ENCODE results near the gene KAZN. TPM values are rescaled to one million over a fixed set of nuclear protein-coding genes. Genes with fewer than 3 reads are reported as not detected.
A peak's percentile ranks its signal among the peaks of the same experiment; 100 is the strongest.

Gene KAZN
- total RNA-seq, 1 donor from 2014 or later = 2.8 TPM

DNA sequence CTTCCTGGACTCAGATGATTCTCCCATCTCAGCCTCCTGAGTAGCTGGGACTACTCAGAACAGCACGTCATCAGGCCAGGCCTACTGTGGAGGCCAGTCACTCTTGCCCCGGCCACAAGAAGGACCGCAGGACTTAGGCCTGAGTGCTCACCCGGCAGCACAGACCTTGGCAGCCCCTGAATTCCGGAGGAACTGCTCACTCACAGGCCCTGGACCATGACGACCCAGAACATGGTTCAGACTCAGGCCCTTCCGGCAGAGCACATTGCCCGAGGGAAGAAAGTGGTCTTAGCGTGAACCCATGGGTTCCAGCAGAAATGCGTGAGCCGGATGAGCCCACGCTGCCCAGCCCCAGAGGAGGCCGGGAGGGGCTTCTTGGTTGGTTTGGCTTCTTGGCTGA is 377.8 kb downstream of the KAZN start:
- no peaks in the 10 kb centered on the region for H3K27me3 ChIP-seq (ENCODE audit: control insufficient read depth, insufficient read depth, low read length)
- TF ChIP-seq CTCF (IDR thresholded peaks at IDR 0.05; ENCODE audit: insufficient read depth, low read length, poor library complexity, severe bottlenecking) = no peak
- DNase-seq (ENCODE audit: low read depth) = peak; percentile 68
- H3K36me3 ChIP-seq (ENCODE audit: control insufficient read depth, insufficient read depth, low read length) = no peaks in the 10 kb centered on the region
- no peak overlapping the region for H3K4me3 ChIP-seq (ENCODE audit: low read depth, low read length)

GRCh38 chr1:14977338-14977931 is 378.9 kb downstream of the KAZN start:
- Histone ChIP-seq H3K27me3 (ENCODE audit: control insufficient read depth, insufficient read depth, low read length) (no peaks in the 10 kb centered on the region), H3K36me3 (ENCODE audit: control insufficient read depth, insufficient read depth, low read length) (no peaks in the 10 kb centered on the region), H3K4me3 (ENCODE audit: low read depth, low read length) (no peak overlapping the region)
- peak; percentile 85 for DNase-seq (ENCODE audit: low read depth)
- TF ChIP-seq CTCF (IDR thresholded peaks at IDR 0.05; ENCODE audit: insufficient read depth, low read length, poor library complexity, severe bottlenecking) = no peak

GRCh38 chr1:14980621-14981218 is 382.2 kb downstream of the KAZN start:
- no peak for TF ChIP-seq CTCF (IDR thresholded peaks at IDR 0.05; ENCODE audit: insufficient read depth, low read length, poor library complexity, severe bottlenecking)
- DNase-seq (ENCODE audit: low read depth) = no peak
- Histone ChIP-seq H3K27me3 (ENCODE audit: control insufficient read depth, insufficient read depth, low read length) (no peaks in the 10 kb centered on the region), H3K4me3 (ENCODE audit: low read depth, low read length) (no peak overlapping the region), H3K36me3 (ENCODE audit: control insufficient read depth, insufficient read depth, low read length) (no peaks in the 10 kb centered on the region)

DNA sequence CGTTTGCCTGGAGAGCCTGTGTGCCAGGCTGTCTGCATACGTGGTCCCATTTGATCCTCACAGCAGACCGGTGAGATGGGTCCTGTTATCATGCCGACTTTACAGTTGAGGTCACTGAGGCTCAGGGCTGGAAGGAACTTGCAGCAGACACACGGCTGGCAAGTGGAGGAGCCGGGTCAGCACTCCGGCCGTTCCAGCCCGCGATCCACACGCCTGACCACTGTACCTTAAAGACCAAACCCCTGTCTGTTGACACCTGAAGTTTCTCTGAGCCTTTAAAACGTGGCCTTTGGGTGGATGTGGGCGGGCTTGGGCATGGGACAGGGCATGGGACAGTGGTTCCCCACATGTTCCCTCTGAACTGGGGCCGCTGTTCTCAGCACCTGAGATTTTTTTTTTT is 383.5 kb downstream of the KAZN start:
- DNase-seq (ENCODE audit: low read depth) = no peak
- no peaks in the 10 kb centered on the region for H3K27me3 ChIP-seq (ENCODE audit: control insufficient read depth, insufficient read depth, low read length)
- H3K4me3 ChIP-seq (ENCODE audit: low read depth, low read length) = no peak overlapping the region
- no peaks in the 10 kb centered on the region for H3K36me3 ChIP-seq (ENCODE audit: control insufficient read depth, insufficient read depth, low read length)
- TF ChIP-seq CTCF (IDR thresholded peaks at IDR 0.05; ENCODE audit: insufficient read depth, low read length, poor library complexity, severe bottlenecking) = no peak

- DNase-seq (ENCODE audit: low read depth) = no peak
- no peak overlapping the region for H3K4me3 ChIP-seq (ENCODE audit: low read depth, low read length)
- no peaks in the 10 kb centered on the region for H3K36me3 ChIP-seq (ENCODE audit: control insufficient read depth, insufficient read depth, low read length)
- H3K27me3 ChIP-seq (ENCODE audit: control insufficient read depth, insufficient read depth, low read length) = no peaks in the 10 kb centered on the region
- no peak for TF ChIP-seq CTCF (IDR thresholded peaks at IDR 0.05; ENCODE audit: insufficient read depth, low read length, poor library complexity, severe bottlenecking)
These were observed 384.8 kb downstream of the KAZN start for GRCh38 chr1:14983277-14983676.

GRCh38 chr1:14986168-14986567 is 387.7 kb downstream of the KAZN start:
- Histone ChIP-seq H3K36me3 (ENCODE audit: control insufficient read depth, insufficient read depth, low read length) (no peaks in the 10 kb centered on the region), H3K4me3 (ENCODE audit: low read depth, low read length) (no peak overlapping the region), H3K27me3 (ENCODE audit: control insufficient read depth, insufficient read depth, low read length) (no peaks in the 10 kb centered on the region)
- no peak for DNase-seq (ENCODE audit: low read depth)
- no peak for TF ChIP-seq CTCF (IDR thresholded peaks at IDR 0.05; ENCODE audit: insufficient read depth, low read length, poor library complexity, severe bottlenecking)

Data from kidney epithelial cell (primary cell).